Tibial artery (tissue), 4 donors: Measurements from ENCODE around the gene DLG2.

Experiments
- DNase-seq, 2 donors: peaks; one replicate each; pipeline ENCODE4 v3.0.0-alpha.2; 2019
- H3K27ac ChIP-seq, 2 donors: fragments of 200-600 bp; sonication (generic) in 1 of 2; 1 replicate in 1 of 2; 2 replicates in 1 of 2; pipeline ENCODE4 v1.5.1; 2018 to 2019; ENCODE audit warnings: mild to moderate bottlenecking in 1 of 2
- H3K27me3 ChIP-seq, 2 donors: fragments of 200-600 bp; sonication (generic) in 1 of 2; one replicate each; pipeline versions ENCODE4 v1.5.1 to v1.6.0; 2016 to 2019
- H3K36me3 ChIP-seq, 3 donors: fragments of 200-600 bp; sonication (generic) in 2 of 3; one replicate each; pipeline ENCODE4 v1.5.1; 2016 to 2019; ENCODE audit warnings: mild to moderate bottlenecking in 2 of 3
- H3K4me1 ChIP-seq, 4 donors: fragments of 200-600 bp; sonication (generic) in 2 of 4; 1 replicate in 3 of 4; 2 replicates in 1 of 4; pipeline ENCODE4 v1.5.1; 2016 to 2019
- H3K4me3 ChIP-seq, 2 donors: fragments of 200-600 bp; sonication (generic) in 1 of 2; 1 replicate in 1 of 2; 2 replicates in 1 of 2; pipeline ENCODE4 v1.5.1; 2018 to 2019; ENCODE audit warnings: mild to moderate bottlenecking in 2 of 2
- H3K9me3 ChIP-seq, 3 donors: fragments of 200-600 bp; sonication (generic) in 1 of 3; one replicate each; pipeline ENCODE4 v1.5.1; 2016 to 2019
- CTCF ChIP-seq, 2 experiments: fragments of 200-600 bp in 1 of 2; fragments of 450-650 bp in 1 of 2; IDR thresholded peaks; one replicate each; pipeline ENCODE4 v1.5.1; 2017 to 2019; ENCODE audit warnings: antibody characterized with exemption in 2 of 2, mild to moderate bottlenecking in 1 of 2, moderate library complexity in 1 of 2
- intact Hi-C: fragments of 100-400 bp; cut with DNase I; formaldehyde crosslinking; loops from one replicate; pipeline ENCODE4 v1.15.0; 2023; ENCODE audit warnings: low total_unique reads

Gene DLG2

GRCh38 chr11:85647604-85648299 is 20.6 kb upstream of the DLG2 start, which contains the start of gene TMEM126A:
Gene TMEM126A, plus strand, starts transcription at chr11:85647967. Its CDS starts 2,289 bp downstream, at chr11:85650256.
- Histone ChIP-seq H3K9me3 (no peaks in the 10 kb centered on the region), H3K27ac (peak within 1 kb of the TSS; percentile 77 to 83), H3K4me3 (peak within 1 kb of the TSS; percentile 68 to 72), H3K27me3 (no peaks in the 10 kb centered on the region), H3K36me3 (peaks cover 0 to 12% (median 0%) of the 10 kb centered on the region in 3 donors), H3K4me1 (peaks cover 0 to 20% (median 17%) of the 10 kb centered on the region in 4 donors)
- intact Hi-C loops = no loop called here
- DNase-seq = peak; percentile 90 to 91
- no peak for TF ChIP-seq CTCF (IDR thresholded peaks at IDR 0.05)

- peak overlapping the region; percentile 68 to 72 for H3K4me3 ChIP-seq
- no peaks in the 10 kb centered on the region for H3K27me3 ChIP-seq
- H3K9me3 ChIP-seq = no peaks in the 10 kb centered on the region
- peaks cover 0 to 20% (median 17%) of the 10 kb centered on the region in 4 donors for H3K4me1 ChIP-seq
- no peak for DNase-seq
- no peak for TF ChIP-seq CTCF (IDR thresholded peaks at IDR 0.05)
- peak overlapping the region; percentile 77 to 83 for H3K27ac ChIP-seq
- H3K36me3 ChIP-seq = peaks cover 0 to 11% (median 0%) of the 10 kb centered on the region in 3 donors
- intact Hi-C loops = no loop called here
Measured at GRCh38 chr11:85647078-85647477, 19.9 kb upstream of the DLG2 start.

- intact Hi-C loops = no loop called here
Measured at GRCh38 chr11:85643191-85643614, 16.1 kb upstream of the DLG2 start.

GRCh38 chr11:85634747-85635146 is 7.6 kb upstream of the DLG2 start:
- intact Hi-C loops = no loop called here
- H3K4me3 ChIP-seq = no peak overlapping the region
- no peak overlapping the region for H3K27ac ChIP-seq
- TF ChIP-seq CTCF (IDR thresholded peaks at IDR 0.05) = no peak
- H3K4me1 ChIP-seq = peaks cover 0 to 10% (median 2%) of the 10 kb centered on the region in 4 donors
- no peaks in the 10 kb centered on the region for H3K9me3 ChIP-seq
- no peaks in the 10 kb centered on the region for H3K27me3 ChIP-seq
- peaks cover 24 to 51% (median 26%) of the 10 kb centered on the region in 3 donors for H3K36me3 ChIP-seq
- no peak for DNase-seq

More at GRCh38 chr11:85643191-85643614, 16.1 kb upstream of the DLG2 start:
- H3K4me1 ChIP-seq = peaks cover 0 to 9% (median 7%) of the 10 kb centered on the region in 4 donors
- TF ChIP-seq CTCF (IDR thresholded peaks at IDR 0.05) = no peak
- H3K9me3 ChIP-seq = no peaks in the 10 kb centered on the region
- no peaks in the 10 kb centered on the region for H3K27me3 ChIP-seq
- DNase-seq = no peak
- H3K36me3 ChIP-seq = peaks cover 0 to 7% (median 0%) of the 10 kb centered on the region in 3 donors
- H3K27ac ChIP-seq = no peak overlapping the region
- no peak overlapping the region for H3K4me3 ChIP-seq

GRCh38 chr11:85628771-85629341 is 1.7 kb upstream of the DLG2 start:
- TF ChIP-seq CTCF (IDR thresholded peaks at IDR 0.05) = no peak
- no peak for DNase-seq
- Histone ChIP-seq H3K27ac (peak overlapping the region; percentile 93 to 95), H3K27me3 (no peaks in the 10 kb centered on the region), H3K4me1 (peaks cover 0 to 39% (median 16%) of the 10 kb centered on the region in 4 donors), H3K36me3 (peaks cover 0 to 15% (median 0%) of the 10 kb centered on the region in 3 donors), H3K4me3 (peak overlapping the region; percentile 84 to 88), H3K9me3 (no peaks in the 10 kb centered on the region)
- intact Hi-C loops = loop anchor here (5.0 kb wide), 1 partner anchor 33 kb away; no protein-coding TSS in a partner anchor
